PC-9 (cell line): Measurements from ENCODE around the gene FAM13C.

ENCODE experiments used
- CTCF ChIP-seq: fragments of 200-600 bp; sonication (generic); conservative IDR thresholded peaks from 2 replicates; pipeline ENCODE4 v1.6.1; 2017; ENCODE audit warnings: mixed run types, antibody characterized with exemption, mild to moderate bottlenecking, moderate library complexity
- EZH2 ChIP-seq: fragments of 200-600 bp; sonication (generic); IDR thresholded peaks from 2 replicates; pipeline ENCODE4 v1.8.0; 2017; ENCODE audit warnings: antibody characterized with exemption, low read depth

- no peak for TF ChIP-seq CTCF
- TF ChIP-seq EZH2: no peak
These were observed 132.9 kb downstream of the FAM13C start for GRCh38 chr10:59229441-59229840.
